NK-92 treated with Interleukin-12 subunit alpha and Interleukin-12 subunit beta, amount 100 ng/mL, for 24 hours (cell line): ENCODE results near the gene MYRIP.

Experiments
- DNase-seq: peaks from one replicate; lab custom pipeline; 2025; lab: John Stamatoyannopoulos, UW

MYRIP gene

GRCh38 chr3:39907981-39908380 lies 98.6 kb downstream of the MYRIP start:
- no peak for DNase-seq

GRCh38 chr3:39910135-39910534 lies 100.7 kb downstream of the MYRIP start:
- no peak for DNase-seq

- no peak for DNase-seq
Observed at GRCh38 chr3:39910826-39911464, 101.5 kb downstream of the MYRIP start.

GRCh38 chr3:39911465-39912309 lies 102.3 kb downstream of the MYRIP start:
- no peak for DNase-seq

- DNase-seq = no peak
Observed at GRCh38 chr3:39915027-39915426, 105.6 kb downstream of the MYRIP start.

GRCh38 chr3:39917065-39917773 lies 107.8 kb downstream of the MYRIP start:
- DNase-seq = no peak

- no peak for DNase-seq
Observed at GRCh38 chr3:39919281-39919680, 109.9 kb downstream of the MYRIP start.

GRCh38 chr3:39920271-39920670 lies 110.9 kb downstream of the MYRIP start:
- DNase-seq = no peak

GRCh38 chr3:39927479-39927878 lies 118.1 kb downstream of the MYRIP start:
- no peak for DNase-seq

- no peak for DNase-seq
Observed at GRCh38 chr3:39933986-39934693, 124.7 kb downstream of the MYRIP start.

- no peak for DNase-seq
Observed at GRCh38 chr3:39934696-39935095, 125.3 kb downstream of the MYRIP start.

GRCh38 chr3:39935261-39935660 lies 125.9 kb downstream of the MYRIP start:
- no peak for DNase-seq

- DNase-seq = no peak
Observed at GRCh38 chr3:39936848-39937247, 127.4 kb downstream of the MYRIP start.

- DNase-seq = no peak
Observed at GRCh38 chr3:39937315-39937714, 127.9 kb downstream of the MYRIP start.

GRCh38 chr3:39937874-39938273 lies 128.5 kb downstream of the MYRIP start:
- no peak for DNase-seq

- no peak for DNase-seq
Observed at GRCh38 chr3:39941931-39942330, 132.5 kb downstream of the MYRIP start.

- no peak for DNase-seq
Observed at GRCh38 chr3:39960515-39961191, 151.2 kb downstream of the MYRIP start.

- DNase-seq = no peak
Observed at GRCh38 chr3:39961230-39961629, 151.8 kb downstream of the MYRIP start.

GRCh38 chr3:39962581-39962980 lies 153.2 kb downstream of the MYRIP start:
- DNase-seq = no peak

- no peak for DNase-seq
Observed at GRCh38 chr3:39965461-39965860, 156.1 kb downstream of the MYRIP start.

GRCh38 chr3:39965997-39966396 lies 156.6 kb downstream of the MYRIP start:
- no peak for DNase-seq

- no peak for DNase-seq
Observed at GRCh38 chr3:39970982-39971381, 161.6 kb downstream of the MYRIP start.
